ENCODE measurements around the gene CATSPER1.
"Not testable (repeated sequence)": the region's sequence is repeated elsewhere in the genome, so short reads cannot be mapped to it uniquely, and the experiment has no call there.

Gene CATSPER1

GRCh38 chr11:66020618-66021357, 5.5 kb downstream of the CATSPER1 start:
- no peak for DNase-seq

- no peak for DNase-seq
Observed at GRCh38 chr11:66020212-66020611, 6.1 kb downstream of the CATSPER1 start.

- no peak for DNase-seq
Observed at GRCh38 chr11:66017321-66017720, 9.0 kb downstream of the CATSPER1 start.

- DNase-seq = no peak
Observed at GRCh38 chr11:66016793-66017177, 9.5 kb downstream of the CATSPER1 start.

- DNase-seq = no peak
Observed at GRCh38 chr11:66015936-66016792, 10.1 kb downstream of the CATSPER1 start.

- no peak for DNase-seq
Observed at GRCh38 chr11:66015454-66015881, 10.8 kb downstream of the CATSPER1 start.

GRCh38 chr11:66014804-66015453, 11.3 kb downstream of the CATSPER1 start:
- no peak for DNase-seq

GRCh38 chr11:66013762-66014100, 12.5 kb downstream of the CATSPER1 start:
- no peak for DNase-seq

- DNase-seq = no peak
Observed at GRCh38 chr11:66012946-66013761, 13.1 kb downstream of the CATSPER1 start.

- DNase-seq = no peak
Observed at GRCh38 chr11:66012371-66012945, 13.8 kb downstream of the CATSPER1 start.

GRCh38 chr11:66011785-66012303, 14.4 kb downstream of the CATSPER1 start, which contains the start of gene CST6:
Gene CST6, plus strand, starts transcription at chr11:66012008. Its CDS starts 37 bp downstream, at chr11:66012045.
- no peak for DNase-seq

GRCh38 chr11:66011239-66011784, 15.0 kb downstream of the CATSPER1 start:
- DNase-seq = no peak

GRCh38 chr11:66010036-66010435, 16.2 kb downstream of the CATSPER1 start:
- DNase-seq = not testable (repeated sequence)

- DNase-seq = no peak
Observed at GRCh38 chr11:66008468-66009101, 17.7 kb downstream of the CATSPER1 start.

GRCh38 chr11:66008095-66008467, 18.2 kb downstream of the CATSPER1 start:
- DNase-seq = no peak

GRCh38 chr11:66007201-66007634, 19.1 kb downstream of the CATSPER1 start:
- no peak for DNase-seq

GRCh38 chr11:66006891-66007176, 19.4 kb downstream of the CATSPER1 start:
- no peak for DNase-seq

- DNase-seq = no peak
Observed at GRCh38 chr11:66006134-66006890, 20.0 kb downstream of the CATSPER1 start.

GRCh38 chr11:66004186-66004585, 22.1 kb downstream of the CATSPER1 start:
- DNase-seq = no peak

GRCh38 chr11:66003291-66003690, 23.0 kb downstream of the CATSPER1 start:
- no peak for DNase-seq

All from NCI-H1417 treated with DMSO at 0.1 percent for 48 hours (cell line).